ENCODE results near the gene EML6. TPM values are rescaled to one million over a fixed set of nuclear protein-coding genes. Genes with fewer than 3 reads are reported as not detected.
"Not testable (repeated sequence)": the region's sequence is repeated elsewhere in the genome, so short reads cannot be mapped to it uniquely, and the experiment has no call there.

Gene EML6
- total RNA-seq, 2 donors from 2014 or later: 1.4 to 2.1 TPM

GRCh38 chr2:54871457-54872107, 148.1 kb downstream of the EML6 start:
- H3K36me3 ChIP-seq (ENCODE audit: control insufficient read depth, insufficient read depth, low read length): no peaks in the 10 kb centered on the region
- no peaks in the 10 kb centered on the region for H3K27me3 ChIP-seq (ENCODE audit: control insufficient read depth, insufficient read depth, low read length, poor library complexity, severe bottlenecking)
- TF ChIP-seq, protein P1, sequence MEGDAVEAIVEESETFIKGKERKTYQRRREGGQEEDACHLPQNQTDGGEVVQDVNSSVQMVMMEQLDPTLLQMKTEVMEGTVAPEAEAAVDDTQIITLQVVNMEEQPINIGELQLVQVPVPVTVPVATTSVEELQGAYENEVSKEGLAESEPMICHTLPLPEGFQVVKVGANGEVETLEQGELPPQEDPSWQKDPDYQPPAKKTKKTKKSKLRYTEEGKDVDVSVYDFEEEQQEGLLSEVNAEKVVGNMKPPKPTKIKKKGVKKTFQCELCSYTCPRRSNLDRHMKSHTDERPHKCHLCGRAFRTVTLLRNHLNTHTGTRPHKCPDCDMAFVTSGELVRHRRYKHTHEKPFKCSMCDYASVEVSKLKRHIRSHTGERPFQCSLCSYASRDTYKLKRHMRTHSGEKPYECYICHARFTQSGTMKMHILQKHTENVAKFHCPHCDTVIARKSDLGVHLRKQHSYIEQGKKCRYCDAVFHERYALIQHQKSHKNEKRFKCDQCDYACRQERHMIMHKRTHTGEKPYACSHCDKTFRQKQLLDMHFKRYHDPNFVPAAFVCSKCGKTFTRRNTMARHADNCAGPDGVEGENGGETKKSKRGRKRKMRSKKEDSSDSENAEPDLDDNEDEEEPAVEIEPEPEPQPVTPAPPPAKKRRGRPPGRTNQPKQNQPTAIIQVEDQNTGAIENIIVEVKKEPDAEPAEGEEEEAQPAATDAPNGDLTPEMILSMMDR (conservative IDR thresholded peaks at IDR 0.05): no peak
- no peaks in the 10 kb centered on the region for H3K4me1 Mint-ChIP-seq
- no peak overlapping the region for H3K27ac ChIP-seq (ENCODE audit: low read depth, low read length)
- no peak for DNase-seq
- H3K4me3 ChIP-seq (ENCODE audit: low read length): no peak overlapping the region
- H3K4me3 Mint-ChIP-seq: no peak overlapping the region
- H3K4me1 ChIP-seq (ENCODE audit: control insufficient read depth, insufficient read depth, low read length): no peaks in the 10 kb centered on the region
- H3K27ac Mint-ChIP-seq: no peak overlapping the region
- 93 to 94% methylated on average over 13 of the region's 13 CpGs for WGBS, 2 experiments (ENCODE audit: insufficient coverage in 1 of 2, insufficient read length in 1 of 2)
- no peaks in the 10 kb centered on the region for H3K9me3 Mint-ChIP-seq
- no peak overlapping the region for H3K9ac ChIP-seq (ENCODE audit: extremely low read depth, low read length, poor library complexity, severe bottlenecking)
- no peaks in the 10 kb centered on the region for H3K27me3 Mint-ChIP-seq (ENCODE audit: insufficient read depth)
- no peaks in the 10 kb centered on the region for H3K9me3 ChIP-seq (ENCODE audit: control insufficient read depth, low read length)
- no peaks in the 10 kb centered on the region for H3K36me3 Mint-ChIP-seq (ENCODE audit: low read depth)

DNA sequence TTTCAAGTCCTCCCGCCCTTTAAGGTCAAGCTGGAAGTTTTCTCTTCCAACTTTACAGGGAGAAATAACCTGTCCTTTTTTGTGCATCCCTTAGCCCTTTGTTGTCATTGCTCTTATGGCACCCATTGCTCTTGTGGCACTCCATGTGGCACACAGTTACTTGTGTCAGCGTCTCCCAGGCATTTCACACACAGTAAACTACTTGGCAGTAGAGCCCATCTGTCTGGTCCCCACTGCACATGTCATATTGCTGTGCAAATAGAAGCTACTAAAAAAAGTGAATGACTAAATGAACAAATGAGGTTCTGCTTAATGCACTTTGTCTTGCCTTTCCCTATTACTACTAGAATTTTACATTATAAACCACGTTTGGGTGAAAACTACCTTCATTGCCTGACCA, 149.3 kb downstream of the EML6 start:
- Mint-ChIP-seq H3K9me3 (no peaks in the 10 kb centered on the region), H3K4me3 (no peak overlapping the region), H3K4me1 (no peaks in the 10 kb centered on the region), H3K27ac (no peak overlapping the region), H3K27me3 (ENCODE audit: insufficient read depth) (no peaks in the 10 kb centered on the region), H3K36me3 (ENCODE audit: low read depth) (no peaks in the 10 kb centered on the region)
- TF ChIP-seq, protein P1 (conservative IDR thresholded peaks at IDR 0.05): no peak
- Histone ChIP-seq H3K27ac (ENCODE audit: low read depth, low read length) (no peak overlapping the region), H3K4me3 (ENCODE audit: low read length) (no peak overlapping the region), H3K9ac (ENCODE audit: extremely low read depth, low read length, poor library complexity, severe bottlenecking) (no peak overlapping the region), H3K9me3 (ENCODE audit: control insufficient read depth, low read length) (no peaks in the 10 kb centered on the region), H3K27me3 (ENCODE audit: control insufficient read depth, insufficient read depth, low read length, poor library complexity, severe bottlenecking) (no peaks in the 10 kb centered on the region), H3K36me3 (ENCODE audit: control insufficient read depth, insufficient read depth, low read length) (no peaks in the 10 kb centered on the region), H3K4me1 (ENCODE audit: control insufficient read depth, insufficient read depth, low read length) (no peaks in the 10 kb centered on the region)
- 78 to 100% methylated on average over 2 to 3 of the region's 3 CpGs for WGBS, 2 experiments (ENCODE audit: insufficient coverage in 1 of 2, insufficient read length in 1 of 2)
- DNase-seq: no peak

- not testable (repeated sequence) for H3K4me3 Mint-ChIP-seq; H3K27ac ChIP-seq (ENCODE audit: low read depth, low read length); H3K9me3 Mint-ChIP-seq; H3K9ac ChIP-seq (ENCODE audit: extremely low read depth, low read length, poor library complexity, severe bottlenecking); H3K4me3 ChIP-seq (ENCODE audit: low read length); H3K27me3 ChIP-seq (ENCODE audit: control insufficient read depth, insufficient read depth, low read length, poor library complexity, severe bottlenecking); H3K4me1 ChIP-seq (ENCODE audit: control insufficient read depth, insufficient read depth, low read length); H3K36me3 ChIP-seq (ENCODE audit: control insufficient read depth, insufficient read depth, low read length); H3K4me1 Mint-ChIP-seq; H3K27me3 Mint-ChIP-seq (ENCODE audit: insufficient read depth); H3K36me3 Mint-ChIP-seq (ENCODE audit: low read depth); H3K27ac Mint-ChIP-seq; DNase-seq; H3K9me3 ChIP-seq (ENCODE audit: control insufficient read depth, low read length)
- WGBS, 2 experiments (ENCODE audit: insufficient coverage in 1 of 2, insufficient read length in 1 of 2): 100% methylated on average over 1 of the region's 3 CpGs; no CpG with 5 or more reads in 1 of the 2 experiments
These were observed 149.8 kb downstream of the EML6 start for GRCh38 chr2:54873236-54873635.

- WGBS, 2 experiments (ENCODE audit: insufficient coverage in 1 of 2, insufficient read length in 1 of 2): 93 to 100% methylated on average over 1 of the region's 1 CpG
- no peak overlapping the region for H3K9ac ChIP-seq (ENCODE audit: extremely low read depth, low read length, poor library complexity, severe bottlenecking)
- H3K36me3 ChIP-seq (ENCODE audit: control insufficient read depth, insufficient read depth, low read length): no peaks in the 10 kb centered on the region
- Mint-ChIP-seq H3K9me3 (no peaks in the 10 kb centered on the region), H3K4me1 (no peaks in the 10 kb centered on the region), H3K4me3 (no peak overlapping the region), H3K27ac (no peak overlapping the region), H3K36me3 (ENCODE audit: low read depth) (no peaks in the 10 kb centered on the region), H3K27me3 (ENCODE audit: insufficient read depth) (no peaks in the 10 kb centered on the region)
- H3K9me3 ChIP-seq (ENCODE audit: control insufficient read depth, low read length): no peaks in the 10 kb centered on the region
- no peak overlapping the region for H3K27ac ChIP-seq (ENCODE audit: low read depth, low read length)
- TF ChIP-seq, protein P1 (conservative IDR thresholded peaks at IDR 0.05): no peak
- DNase-seq: no peak
- no peak overlapping the region for H3K4me3 ChIP-seq (ENCODE audit: low read length)
- H3K27me3 ChIP-seq (ENCODE audit: control insufficient read depth, insufficient read depth, low read length, poor library complexity, severe bottlenecking): no peaks in the 10 kb centered on the region
- no peaks in the 10 kb centered on the region for H3K4me1 ChIP-seq (ENCODE audit: control insufficient read depth, insufficient read depth, low read length)
These were observed 153.3 kb downstream of the EML6 start for GRCh38 chr2:54876764-54877163.

Data from endodermal cell (in vitro differentiated cells).